Measurements from ENCODE around the gene RYR2.

Gene RYR2

GRCh38 chr1:237619553-237619952 is 577.6 kb downstream of the RYR2 start:
- in situ Hi-C loops (cut with HindIII; ENCODE audit: low pct_ligation_motif_present, low pct_unique_long_range_greater_than_20kb, low sequenced_read_pairs), result no loop called here
- no peak for DNase-seq

DNA sequence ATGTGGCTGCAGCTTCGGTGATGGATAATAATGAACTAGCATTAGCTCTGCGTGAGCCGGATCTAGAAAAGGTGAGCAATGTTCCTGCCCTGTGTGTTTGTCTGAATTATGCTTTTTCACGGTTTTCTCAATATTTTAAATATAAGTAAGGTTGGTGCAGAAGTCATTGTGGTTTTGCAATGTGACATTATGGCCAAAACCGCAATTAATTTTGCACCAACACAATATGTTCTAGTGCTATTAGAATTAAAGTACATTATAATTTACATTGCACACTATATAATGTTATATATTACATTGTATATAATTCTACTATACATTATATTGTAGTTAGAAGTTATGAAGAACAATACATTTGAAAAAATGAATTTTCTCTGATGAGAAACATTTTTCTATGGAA is 592.9 kb downstream of the RYR2 start:
- in situ Hi-C loops (cut with HindIII; ENCODE audit: low pct_ligation_motif_present, low pct_unique_long_range_greater_than_20kb, low sequenced_read_pairs), result no loop called here
- no peak for DNase-seq

DNA sequence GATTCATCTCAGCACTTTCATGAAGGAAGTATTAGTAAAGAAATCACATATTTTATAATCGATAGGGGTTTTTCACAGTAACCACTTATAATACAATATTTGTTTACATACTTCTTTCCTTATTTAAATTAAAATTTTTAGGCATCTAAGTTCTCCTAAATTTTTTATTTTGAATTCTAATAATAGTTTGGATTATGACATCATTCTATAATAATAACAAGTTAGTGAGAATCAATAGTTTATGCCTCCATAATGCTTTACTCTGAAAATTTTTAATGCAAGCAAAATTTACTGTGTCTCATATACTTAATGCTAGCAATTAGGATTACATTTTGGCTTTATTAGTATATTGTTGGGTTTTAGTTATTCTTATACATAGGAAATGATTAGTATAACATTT is 596.6 kb downstream of the RYR2 start:
- in situ Hi-C loops (cut with HindIII; ENCODE audit: low pct_ligation_motif_present, low pct_unique_long_range_greater_than_20kb, low sequenced_read_pairs), result no loop called here

DNA sequence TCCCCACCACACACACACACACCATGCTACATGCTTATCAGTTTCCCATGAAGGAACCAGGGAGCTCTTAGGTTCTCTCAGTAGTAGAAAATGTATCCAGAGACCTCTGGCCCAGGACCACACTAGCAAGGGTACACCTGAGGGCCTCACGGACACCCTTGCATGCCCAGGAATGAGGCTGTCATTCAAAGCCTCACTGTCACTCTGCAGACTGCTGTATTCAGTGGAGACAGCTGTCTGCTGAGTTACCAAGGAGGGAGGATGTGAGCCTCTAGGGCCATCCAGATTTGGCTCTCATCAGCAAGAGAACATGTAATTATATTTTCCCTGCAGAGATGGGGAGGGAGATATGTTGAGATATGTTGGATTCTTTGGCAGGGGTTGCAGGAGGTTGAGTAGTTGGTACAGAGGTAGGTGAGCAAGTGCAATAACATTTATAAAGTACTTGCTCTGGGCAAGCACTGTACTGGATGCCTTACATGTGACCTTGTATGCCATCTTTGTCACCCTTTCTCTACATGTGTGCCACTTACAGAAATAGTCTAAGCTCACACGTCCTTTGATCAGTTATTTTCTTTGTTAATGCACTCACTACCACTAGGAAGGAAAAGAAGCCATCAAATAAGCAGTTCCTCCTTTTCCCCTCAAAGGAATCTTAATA is 598.2 kb downstream of the RYR2 start:
- in situ Hi-C loops (cut with HindIII; ENCODE audit: low pct_ligation_motif_present, low pct_unique_long_range_greater_than_20kb, low sequenced_read_pairs), result no loop called here
- DNase-seq, result no peak

More for the DNA sequence above, 596.6 kb downstream of the RYR2 start:
- no peak for DNase-seq

DNA sequence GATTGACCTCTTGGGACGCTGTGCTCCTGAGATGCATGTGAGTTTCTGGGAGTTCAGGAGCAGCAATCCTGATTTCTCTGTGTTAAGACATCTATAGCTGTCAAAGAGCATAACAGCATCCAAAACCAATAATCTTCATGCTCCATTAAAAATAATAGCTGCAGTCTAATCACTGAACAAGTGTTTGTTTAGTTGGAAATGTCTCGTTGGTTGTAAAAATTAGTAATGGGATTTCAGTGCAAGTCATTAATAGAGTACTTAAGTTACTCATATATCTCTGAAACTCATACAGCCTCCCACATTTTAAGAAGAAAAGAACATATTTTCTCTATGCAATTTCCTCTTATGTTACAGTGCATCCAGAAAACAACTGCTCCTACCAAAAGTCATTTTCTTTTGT is 599.0 kb downstream of the RYR2 start:
- no peak for DNase-seq
- in situ Hi-C loops (cut with HindIII; ENCODE audit: low pct_ligation_motif_present, low pct_unique_long_range_greater_than_20kb, low sequenced_read_pairs), result no loop called here

- no peak for DNase-seq
- in situ Hi-C loops (cut with HindIII; ENCODE audit: low pct_ligation_motif_present, low pct_unique_long_range_greater_than_20kb, low sequenced_read_pairs), result no loop called here
These were observed 608.8 kb downstream of the RYR2 start for GRCh38 chr1:237650809-237651208.

DNA sequence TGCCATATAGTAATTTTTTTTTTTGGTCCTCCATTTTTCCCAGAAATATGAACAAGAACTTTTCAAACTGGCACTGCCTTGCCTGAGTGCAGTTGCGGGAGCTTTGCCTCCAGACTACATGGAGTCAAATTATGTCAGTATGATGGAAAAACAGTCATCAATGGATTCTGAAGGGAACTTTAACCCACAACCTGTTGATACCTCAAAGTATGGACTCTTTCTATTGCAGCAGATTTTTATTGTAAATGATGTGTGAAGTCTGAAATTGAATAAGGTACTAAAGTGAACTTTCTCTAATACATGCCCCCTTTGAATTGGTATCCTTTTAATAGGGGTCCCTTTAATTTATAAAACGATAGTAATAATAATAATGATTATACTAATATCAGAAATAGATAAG is 613.8 kb downstream of the RYR2 start:
- no peak for DNase-seq

GRCh38 chr1:237664348-237664747 is 622.4 kb downstream of the RYR2 start:
- in situ Hi-C loops (cut with HindIII; ENCODE audit: low pct_ligation_motif_present, low pct_unique_long_range_greater_than_20kb, low sequenced_read_pairs), result no loop called here
- no peak for DNase-seq

More for the DNA sequence above, 613.8 kb downstream of the RYR2 start:
- in situ Hi-C loops (cut with HindIII; ENCODE audit: low pct_ligation_motif_present, low pct_unique_long_range_greater_than_20kb, low sequenced_read_pairs), result no loop called here

- in situ Hi-C loops (cut with HindIII; ENCODE audit: low pct_ligation_motif_present, low pct_unique_long_range_greater_than_20kb, low sequenced_read_pairs), result no loop called here
- DNase-seq, result no peak
These were observed 628.3 kb downstream of the RYR2 start for GRCh38 chr1:237670302-237670701.

DNA sequence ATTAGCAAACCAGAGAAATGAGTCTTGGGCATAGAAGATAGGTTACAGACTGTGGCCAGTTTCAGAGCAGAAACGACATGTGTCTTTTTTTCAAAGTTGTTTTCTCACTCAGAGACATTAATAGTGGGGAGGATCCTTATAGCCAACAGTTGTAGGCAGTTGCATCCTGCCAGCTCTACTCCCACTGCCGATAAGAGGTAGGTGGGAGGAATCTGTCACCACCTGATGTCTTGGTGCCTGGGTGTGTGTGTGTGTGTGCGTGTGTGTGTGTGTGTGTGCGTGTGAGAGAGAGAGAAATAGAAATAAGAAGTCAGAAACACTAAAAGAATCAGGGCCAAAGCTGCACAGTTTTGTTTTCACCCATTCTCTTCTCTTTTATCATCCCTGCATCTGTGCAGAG is 629.3 kb downstream of the RYR2 start:
- DNase-seq, result no peak
- in situ Hi-C loops (cut with HindIII; ENCODE audit: low pct_ligation_motif_present, low pct_unique_long_range_greater_than_20kb, low sequenced_read_pairs), result no loop called here

- DNase-seq, result no peak
- in situ Hi-C loops (cut with HindIII; ENCODE audit: low pct_ligation_motif_present, low pct_unique_long_range_greater_than_20kb, low sequenced_read_pairs), result no loop called here
These were observed 630.0 kb downstream of the RYR2 start for GRCh38 chr1:237671935-237672334.

- DNase-seq, result peak; percentile 45
- in situ Hi-C loops (cut with HindIII; ENCODE audit: low pct_ligation_motif_present, low pct_unique_long_range_greater_than_20kb, low sequenced_read_pairs), result no loop called here
These were observed 630.8 kb downstream of the RYR2 start for GRCh38 chr1:237672748-237673147.

- in situ Hi-C loops (cut with HindIII; ENCODE audit: low pct_ligation_motif_present, low pct_unique_long_range_greater_than_20kb, low sequenced_read_pairs), result no loop called here
- DNase-seq, result no peak
These were observed 631.6 kb downstream of the RYR2 start for GRCh38 chr1:237673631-237674030.

- peak; percentile 77 for DNase-seq
- in situ Hi-C loops (cut with HindIII; ENCODE audit: low pct_ligation_motif_present, low pct_unique_long_range_greater_than_20kb, low sequenced_read_pairs), result no loop called here
These were observed 636.0 kb downstream of the RYR2 start for GRCh38 chr1:237677979-237678378.

DNA sequence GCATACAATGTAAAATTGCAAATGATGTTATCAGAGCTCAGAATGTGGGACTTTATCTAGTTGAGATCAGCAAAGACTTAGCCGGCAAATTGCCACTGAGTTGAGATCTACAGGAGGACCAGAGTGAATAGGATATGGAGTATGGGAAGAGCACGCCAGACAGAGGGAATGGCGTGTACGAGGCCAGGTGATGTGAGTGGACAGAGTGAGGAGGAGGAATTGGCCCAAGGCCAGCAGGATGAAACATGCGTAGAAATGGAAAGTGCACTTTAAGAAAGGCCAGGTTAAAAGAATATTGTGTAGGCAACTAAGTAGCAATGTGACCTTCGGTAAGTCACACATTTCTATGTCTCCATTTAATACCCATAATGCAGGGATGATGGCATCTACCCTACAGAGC is 637.7 kb downstream of the RYR2 start:
- in situ Hi-C loops (cut with HindIII; ENCODE audit: low pct_ligation_motif_present, low pct_unique_long_range_greater_than_20kb, low sequenced_read_pairs), result no loop called here
- DNase-seq, result no peak

DNA sequence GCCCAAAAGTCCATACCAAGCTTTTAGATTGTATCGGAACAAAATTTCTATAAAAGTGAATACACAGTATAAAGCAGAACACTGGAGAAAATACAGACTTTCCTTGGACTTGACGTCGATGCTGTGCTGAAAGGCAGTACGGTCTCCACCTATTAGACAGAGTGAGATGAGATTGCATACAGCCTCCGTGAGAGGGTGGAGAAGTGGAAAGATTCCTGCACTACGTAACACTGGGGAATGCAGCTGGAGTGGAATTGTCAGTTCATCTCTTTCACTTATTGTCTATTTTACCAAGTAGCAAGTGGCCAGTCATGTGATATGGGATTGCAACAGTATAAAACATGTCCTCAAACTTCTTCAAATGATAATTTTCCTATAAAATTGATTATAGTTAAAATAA is 639.2 kb downstream of the RYR2 start:
- no peak for DNase-seq
- in situ Hi-C loops (cut with HindIII; ENCODE audit: low pct_ligation_motif_present, low pct_unique_long_range_greater_than_20kb, low sequenced_read_pairs), result no loop called here

GRCh38 chr1:237684236-237684635 is 642.3 kb downstream of the RYR2 start:
- no peak for DNase-seq
- in situ Hi-C loops (cut with HindIII; ENCODE audit: low pct_ligation_motif_present, low pct_unique_long_range_greater_than_20kb, low sequenced_read_pairs), result no loop called here

- in situ Hi-C loops (cut with HindIII; ENCODE audit: low pct_ligation_motif_present, low pct_unique_long_range_greater_than_20kb, low sequenced_read_pairs), result no loop called here
These were observed 643.6 kb downstream of the RYR2 start for GRCh38 chr1:237685551-237685950.

DNA sequence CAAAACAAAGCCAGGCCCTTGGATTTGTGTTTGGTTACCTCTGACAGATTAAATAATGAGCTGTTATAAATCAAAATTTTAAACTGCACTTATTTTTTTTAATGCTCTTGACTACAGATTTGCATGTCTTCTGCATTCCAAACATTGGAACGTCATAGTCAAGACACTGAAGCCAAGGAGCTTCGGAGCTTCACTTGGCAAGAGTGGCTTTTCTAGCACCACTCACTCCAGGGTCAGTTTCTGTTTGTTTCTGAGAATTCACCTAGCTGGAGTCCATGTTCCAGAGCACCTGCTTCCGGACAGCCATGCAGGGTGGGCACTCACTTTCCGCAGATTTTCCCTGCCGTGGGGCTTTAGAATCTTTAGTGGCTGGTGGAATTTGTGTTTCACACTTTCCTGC is 645.8 kb downstream of the RYR2 start:
- in situ Hi-C loops (cut with HindIII; ENCODE audit: low pct_ligation_motif_present, low pct_unique_long_range_greater_than_20kb, low sequenced_read_pairs), result no loop called here
- no peak for DNase-seq

More at GRCh38 chr1:237685551-237685950, 643.6 kb downstream of the RYR2 start:
- DNase-seq, result no peak

GRCh38 chr1:237690656-237691055 is 648.7 kb downstream of the RYR2 start:
- DNase-seq, result no peak
- in situ Hi-C loops (cut with HindIII; ENCODE audit: low pct_ligation_motif_present, low pct_unique_long_range_greater_than_20kb, low sequenced_read_pairs), result no loop called here

DNA sequence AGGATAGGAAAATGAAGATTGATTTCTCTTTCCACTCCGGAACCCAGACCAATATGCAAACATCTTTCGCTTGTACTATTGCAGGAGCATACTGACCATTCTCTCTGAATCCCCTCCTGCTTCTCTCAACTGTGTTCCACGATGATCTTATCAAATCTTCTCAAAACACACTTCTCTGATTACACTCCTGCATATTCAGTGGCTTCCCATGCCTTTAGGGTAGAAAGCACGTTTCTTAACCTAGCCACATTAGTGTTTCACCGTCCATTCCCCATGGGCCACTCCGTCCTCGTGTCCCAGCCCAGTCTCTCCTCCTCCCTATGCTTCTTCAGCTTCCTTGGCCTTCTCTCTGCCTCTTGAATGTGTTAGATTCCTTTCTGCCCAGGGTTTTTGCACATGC is 650.3 kb downstream of the RYR2 start:
- in situ Hi-C loops (cut with HindIII; ENCODE audit: low pct_ligation_motif_present, low pct_unique_long_range_greater_than_20kb, low sequenced_read_pairs), result no loop called here
- DNase-seq, result no peak
